Ramos (cell line): ENCODE results near the gene NFE2L2.
"Not testable (repeated sequence)": the region's sequence is repeated elsewhere in the genome, so short reads cannot be mapped to it uniquely, and the experiment has no call there.

Experiments used
- in situ Hi-C: fragments of 300-500 bp; cut with MboI; formaldehyde crosslinking; loops from one replicate; pipeline ENCODE4 v1.14.3; 2022; ENCODE audit warnings: low sequenced_read_pairs; ENCODE audit not compliant: unreplicated experiment

The NFE2L2 gene

GRCh38 chr2:177264693-177265587 lies at the start of gene NFE2L2:
TSS of gene NFE2L2 (minus strand) at chr2:177264727. CDS start at chr2:177264576, 151 bp downstream.
- in situ Hi-C loops: no loop called here

DNA sequence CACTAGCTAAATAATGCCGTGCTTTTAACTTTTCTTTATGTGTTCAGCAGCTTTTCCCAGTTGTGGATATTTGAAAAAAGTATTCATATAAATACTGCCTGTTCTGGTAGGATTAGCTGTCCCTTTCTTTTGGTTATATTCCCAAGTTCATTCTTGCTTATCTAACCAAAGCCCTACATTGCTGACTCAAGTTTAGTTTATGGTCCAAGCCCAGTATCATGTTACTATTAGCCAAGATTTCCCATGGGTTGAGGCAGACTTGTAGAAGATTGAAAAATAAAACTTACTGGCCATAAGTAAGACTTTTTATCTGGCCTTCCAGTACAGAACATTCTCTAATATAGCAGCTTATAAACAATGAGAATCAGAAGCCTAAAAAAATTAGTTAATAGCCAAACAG lies 49.7 kb upstream of the NFE2L2 start:
- in situ Hi-C loops: no loop called here

DNA sequence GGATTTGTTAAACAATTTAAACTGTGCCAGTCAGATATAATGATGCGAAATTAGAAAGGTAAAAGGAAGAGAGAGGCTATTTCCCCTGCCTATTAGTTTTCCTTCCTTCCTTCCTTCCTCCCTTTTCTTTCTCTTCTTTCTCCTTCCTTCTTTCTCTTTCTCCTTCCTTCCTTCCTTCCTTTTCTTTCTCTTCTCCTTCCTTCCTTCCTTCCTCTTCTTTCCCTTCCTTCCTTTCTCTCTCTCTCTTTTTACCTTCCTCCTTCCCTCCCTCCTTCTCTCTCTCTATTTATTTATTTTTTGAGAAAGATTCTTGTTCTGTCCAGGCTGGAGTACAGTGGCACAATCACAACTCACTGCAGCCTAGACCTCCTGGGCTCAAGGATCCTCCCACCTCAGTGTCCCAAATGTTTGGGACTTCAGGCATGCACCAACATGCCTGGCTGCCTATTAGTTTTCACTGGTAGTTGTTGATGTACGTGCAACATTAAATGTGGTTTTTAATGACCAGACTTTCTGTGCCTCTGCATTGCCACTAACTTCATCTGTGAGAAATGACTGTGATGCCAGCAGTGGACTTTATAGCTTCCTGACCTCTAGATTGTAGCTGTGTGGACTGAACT lies 48.7 kb upstream of the NFE2L2 start:
- in situ Hi-C loops: no loop called here

- in situ Hi-C loops: no loop called here
Observed at GRCh38 chr2:177312562-177312961, 48.0 kb upstream of the NFE2L2 start.

- in situ Hi-C loops: not testable (repeated sequence)
Observed at GRCh38 chr2:177309672-177310309, 45.3 kb upstream of the NFE2L2 start.

- in situ Hi-C loops: no loop called here
Observed at GRCh38 chr2:177306550-177306949, 42.0 kb upstream of the NFE2L2 start.

GRCh38 chr2:177303939-177304338 lies 39.4 kb upstream of the NFE2L2 start:
- in situ Hi-C loops: no loop called here

DNA sequence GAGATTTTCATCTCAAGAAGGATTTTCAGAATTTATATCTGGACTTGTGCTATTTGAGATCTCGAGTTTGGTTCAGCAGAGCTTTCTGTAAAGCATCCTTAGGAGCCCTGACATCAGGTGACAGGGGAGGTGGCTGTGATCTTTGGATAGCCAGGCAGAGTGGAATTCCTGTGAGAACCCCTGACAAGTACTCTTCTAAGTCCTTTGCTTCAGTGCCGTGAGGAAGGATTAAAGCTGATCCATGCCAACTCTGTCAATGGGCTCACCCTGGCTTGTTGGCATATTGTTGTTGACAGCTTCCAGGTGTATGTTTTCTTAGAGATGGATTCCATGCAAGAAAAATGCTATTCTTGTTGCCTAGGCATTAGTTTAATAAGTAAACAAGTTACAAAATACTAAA lies 38.0 kb upstream of the NFE2L2 start:
- in situ Hi-C loops: no loop called here

DNA sequence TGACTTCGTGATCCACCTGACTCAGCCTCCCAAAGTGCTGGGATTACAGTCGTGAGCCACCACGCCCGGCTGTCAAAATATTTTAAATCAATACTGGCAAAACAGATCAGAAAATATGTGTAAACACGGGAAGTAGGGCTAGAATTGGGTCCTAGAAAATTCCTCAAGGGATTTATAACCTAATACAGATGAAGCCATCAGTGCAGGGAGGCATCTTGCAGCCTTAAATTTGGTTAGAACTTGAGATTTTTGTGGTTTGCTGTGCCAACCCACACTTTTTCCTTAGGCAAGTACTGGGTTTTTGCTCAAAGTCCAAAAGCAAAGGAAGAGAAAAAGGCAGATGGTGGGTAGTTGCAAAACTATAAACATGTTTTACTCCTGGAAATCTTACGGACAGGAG lies 33.7 kb upstream of the NFE2L2 start:
- in situ Hi-C loops: no loop called here

DNA sequence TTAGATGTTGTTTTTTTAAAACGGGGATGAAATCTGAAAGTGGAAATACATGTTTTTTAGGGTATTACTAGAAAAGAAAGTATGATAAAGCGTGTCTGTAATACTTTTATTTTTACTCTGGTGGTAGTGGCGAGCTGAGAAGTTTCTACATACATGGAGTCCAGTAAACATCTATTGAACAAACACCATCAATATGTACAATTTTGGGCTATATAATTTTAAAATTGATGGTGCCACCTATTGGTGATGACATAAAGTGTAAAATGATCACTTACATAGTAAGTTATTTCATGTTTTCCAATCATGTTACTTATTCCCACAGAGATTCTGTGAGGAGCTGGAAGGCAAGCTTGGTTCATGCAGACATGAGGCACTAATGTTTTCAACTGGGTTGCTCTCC lies 31.5 kb upstream of the NFE2L2 start:
- in situ Hi-C loops: no loop called here

DNA sequence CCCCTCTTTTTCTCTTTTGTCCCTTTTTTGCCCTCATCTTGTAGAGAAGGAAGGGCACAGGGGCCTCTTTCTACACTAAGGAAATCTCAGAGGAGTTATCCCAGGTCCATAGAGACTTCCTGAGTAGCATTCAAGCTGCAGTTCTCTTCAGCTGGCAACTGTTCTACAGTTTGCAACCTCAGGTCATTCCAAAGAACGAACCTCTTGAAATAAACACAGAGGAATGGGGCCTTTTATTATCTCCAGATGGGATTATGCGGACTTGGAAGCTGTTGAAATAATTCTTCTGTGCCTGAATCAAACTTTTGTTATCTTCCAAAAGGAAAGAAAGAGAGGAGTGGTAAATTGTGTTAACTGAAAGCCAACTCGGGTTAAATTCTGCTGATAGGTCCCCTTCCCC lies 31.0 kb upstream of the NFE2L2 start:
- in situ Hi-C loops: no loop called here

DNA sequence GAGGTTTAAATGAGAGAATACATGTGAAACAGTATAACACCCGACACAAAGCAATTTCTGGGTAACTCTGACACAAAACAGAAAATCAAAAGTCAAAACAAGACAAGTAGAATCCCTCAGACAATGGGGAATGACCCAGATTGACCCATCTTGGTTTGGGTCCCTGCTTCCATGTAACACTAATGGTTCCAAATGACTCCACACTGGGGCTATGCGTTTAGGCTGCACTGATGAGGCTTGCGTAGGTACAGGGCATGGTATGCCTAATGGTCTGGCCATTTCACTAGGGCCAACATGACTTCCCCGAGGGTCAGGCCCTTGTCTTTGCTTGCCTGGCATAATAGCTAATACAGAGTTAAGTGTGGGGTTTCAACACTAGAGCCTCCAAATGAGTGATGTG lies 27.2 kb upstream of the NFE2L2 start:
- in situ Hi-C loops: no loop called here

- in situ Hi-C loops: no loop called here
Observed at GRCh38 chr2:177289824-177290628, 25.5 kb upstream of the NFE2L2 start.

DNA sequence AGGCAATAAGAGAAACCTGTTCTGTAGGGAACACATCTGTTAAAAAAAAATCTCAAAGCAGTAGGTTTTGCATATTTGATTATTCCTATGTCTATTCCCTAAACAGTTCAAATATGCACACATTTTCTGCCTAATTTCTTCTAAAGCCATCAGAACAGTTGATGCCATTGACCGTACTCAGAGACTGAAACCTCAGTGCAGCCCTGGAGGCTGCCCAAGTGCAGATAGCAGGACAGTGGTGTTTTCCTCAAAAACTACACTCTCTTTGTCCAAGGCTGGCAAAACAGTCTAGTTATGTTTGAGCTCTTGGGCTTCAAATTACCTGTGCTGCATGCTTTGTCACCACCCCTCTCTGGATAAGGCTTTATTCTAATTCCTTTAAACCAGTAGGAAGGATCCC lies 23.3 kb upstream of the NFE2L2 start:
- in situ Hi-C loops: no loop called here

DNA sequence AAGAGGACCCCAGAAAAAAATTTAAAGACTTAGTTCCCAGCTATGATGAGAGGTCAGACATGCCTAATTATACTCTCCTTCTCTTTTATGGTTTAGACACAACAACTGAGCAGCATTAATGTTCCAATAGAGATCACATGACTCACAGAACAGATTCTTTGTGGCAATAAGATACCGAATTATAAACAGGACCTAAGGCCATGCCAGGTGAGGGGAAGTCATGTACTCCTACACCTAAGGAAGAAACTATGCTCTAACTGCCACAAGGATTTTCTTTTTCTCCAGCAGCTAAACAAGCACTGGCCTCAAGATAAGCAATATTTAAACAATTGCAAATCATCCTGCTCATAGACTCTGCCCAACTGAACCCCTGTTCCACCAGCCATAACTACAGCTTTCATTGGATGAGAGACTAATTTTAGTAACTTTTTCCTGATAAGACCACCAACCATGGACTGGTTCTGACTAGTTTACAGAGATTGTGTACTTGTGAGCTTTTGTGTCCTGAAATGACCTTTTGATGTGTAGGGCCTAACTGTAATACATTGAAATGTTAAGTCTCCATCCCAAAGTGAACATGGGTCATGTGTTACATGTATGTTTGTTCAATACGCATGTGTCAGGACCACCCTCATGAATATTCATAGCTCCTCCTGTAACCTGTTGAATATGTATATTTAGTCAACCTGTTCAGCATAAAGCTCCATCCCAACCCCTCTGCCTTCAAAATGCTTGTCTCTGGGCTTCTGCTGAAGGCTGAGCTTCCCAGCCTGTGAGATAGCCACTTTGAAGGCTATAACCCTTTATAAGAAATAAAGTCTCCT lies 21.6 kb upstream of the NFE2L2 start:
- in situ Hi-C loops: no loop called here

GRCh38 chr2:177284531-177284930 lies 20.0 kb upstream of the NFE2L2 start:
- in situ Hi-C loops: no loop called here

DNA sequence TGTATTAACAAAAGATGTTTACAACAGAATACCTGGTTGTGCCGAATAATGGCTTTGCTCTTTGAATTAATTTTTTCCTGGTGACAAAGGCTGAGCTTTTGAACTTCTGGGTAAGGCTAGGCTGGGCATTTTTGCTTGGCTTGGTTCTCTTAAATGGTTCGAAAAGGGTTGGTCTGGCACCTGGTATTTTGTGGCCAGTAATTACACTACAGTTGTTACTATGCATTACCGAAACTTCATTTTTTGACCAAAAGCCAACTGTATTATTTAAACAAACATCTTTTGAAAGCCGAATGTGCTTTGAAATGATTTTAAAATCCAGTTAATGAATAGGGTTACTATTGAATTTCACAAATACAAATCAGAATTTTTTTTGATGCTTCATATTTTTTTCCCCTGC lies 19.4 kb upstream of the NFE2L2 start:
- in situ Hi-C loops: no loop called here

GRCh38 chr2:177282787-177283572 lies 18.5 kb upstream of the NFE2L2 start:
- in situ Hi-C loops: no loop called here

DNA sequence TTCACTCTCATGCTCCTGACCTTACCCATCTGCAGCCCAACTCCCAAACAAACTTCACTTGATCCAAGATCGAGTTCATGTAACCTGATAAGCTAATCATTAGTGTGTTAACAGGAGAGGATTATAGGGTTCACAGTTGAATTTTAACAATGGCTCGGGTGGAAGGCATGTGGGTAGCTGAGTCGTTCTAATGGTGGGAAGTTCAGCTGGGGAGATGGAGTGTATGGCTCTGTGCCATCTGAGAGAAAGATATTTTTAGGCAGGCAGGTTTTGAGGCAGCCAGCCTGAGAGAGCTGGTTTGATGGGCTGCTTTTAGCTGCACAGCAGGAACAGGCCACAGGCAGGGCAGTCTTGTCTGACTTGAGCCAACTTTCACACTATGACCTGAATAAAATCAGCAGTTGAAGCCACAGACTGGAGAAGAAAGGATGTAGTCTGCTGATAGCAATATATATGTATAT lies 17.7 kb upstream of the NFE2L2 start:
- in situ Hi-C loops: no loop called here
